Panc1 (cell line): ENCODE measurements around the gene LPIN1. TPM values are rescaled to one million over a fixed set of nuclear protein-coding genes. Genes with fewer than 3 reads are reported as not detected.

ENCODE experiments used
- ATAC-seq: fragments of 200-7000 bp; cut with Tn5 transposase; 2 replicates; pipeline ENCODE4 v1.9.1; 2020; ENCODE audit warnings: mild to moderate bottlenecking, moderate library complexity
- BruUV-seq: library from RNA; stranded (reverse); fragments of 400-500 nt; replicated peaks from 2 replicates; lab custom pipeline; 2021; lab: Mats Ljungman, UMichigan
- CTCF ChIA-PET: fragments of 300-600 bp; sonication (Branson Sonifier 250); formaldehyde crosslinking; loops from one replicate; lab custom pipeline; 2022; ENCODE audit warnings: antibody characterized with exemption; lab: Charles Lee
- POLR2A ChIA-PET: fragments of 300-600 bp; sonication (Branson Sonifier 250); formaldehyde crosslinking; loops from one replicate; lab custom pipeline; 2022; ENCODE audit warnings: antibody characterized with exemption; lab: Charles Lee
- DNase-seq: peaks from one replicate; pipeline ENCODE4 v3.0.0-alpha.2; 2010; ENCODE audit warnings: low read depth, low spot score
- H3K27ac ChIP-seq: 2 replicates; pipeline ENCODE4 v1.5.1; 2011; ENCODE audit warnings: mild to moderate bottlenecking, low read length, inconsistent platforms
- H3K27me3 ChIP-seq: fragments of 200-500 bp; sonication (Bioruptor generic); 2 replicates; pipeline ENCODE4 v1.6.0; 2014; ENCODE audit warnings: low read length, inconsistent platforms; ENCODE audit not compliant: control insufficient read depth, insufficient read depth
- H3K36me3 ChIP-seq: fragments of 200-500 bp; sonication (Bioruptor generic); 2 replicates; pipeline ENCODE4 v1.5.1; 2014; ENCODE audit warnings: inconsistent platforms, mild to moderate bottlenecking, low read length, moderate library complexity; ENCODE audit not compliant: control insufficient read depth, insufficient read depth
- H3K4me1 ChIP-seq: 2 replicates; pipeline ENCODE4 v1.5.1; 2011; ENCODE audit warnings: inconsistent platforms, mild to moderate bottlenecking, low read length, moderate library complexity; ENCODE audit not compliant: control insufficient read depth, insufficient read depth
- H3K4me3 ChIP-seq, 2 experiments: 2 replicates each; pipeline ENCODE4 v1.5.1; 2011 to 2012; ENCODE audit warnings: low read depth in 2 of 2, low read length in 2 of 2, mild to moderate bottlenecking in 2 of 2, inconsistent platforms in 1 of 2, moderate library complexity in 1 of 2
- H3K9me3 ChIP-seq: fragments of 200-500 bp; sonication (Bioruptor generic); 2 replicates; pipeline ENCODE4 v1.5.1; 2014; ENCODE audit warnings: low read depth, mild to moderate bottlenecking, inconsistent platforms, low read length, moderate library complexity; ENCODE audit not compliant: control insufficient read depth, insufficient read depth
- CTCF ChIP-seq: fragments of 450-650 bp; IDR thresholded peaks from 2 replicates; pipeline ENCODE4 v1.5.1; 2017; ENCODE audit warnings: mild to moderate bottlenecking
- POLR2AphosphoS5 ChIP-seq: IDR thresholded peaks from 2 replicates; pipeline ENCODE4 v1.6.1; 2012; ENCODE audit warnings: mild to moderate bottlenecking, low read depth, low read length, moderate library complexity
- REST ChIP-seq, 2 experiments: IDR thresholded peaks; 2 replicates each; pipeline ENCODE4 v1.6.1; 2011 to 2012; ENCODE audit warnings: low read depth in 2 of 2, control low read depth in 1 of 2, low read length in 1 of 2, mild to moderate bottlenecking in 1 of 2, moderate library complexity in 1 of 2; ENCODE audit not compliant: insufficient read depth in 1 of 2
- SIN3A ChIP-seq: IDR thresholded peaks from 2 replicates; pipeline ENCODE4 v1.6.1; 2012; ENCODE audit warnings: low read depth, mild to moderate bottlenecking, low read length, moderate library complexity, borderline replicate concordance; ENCODE audit not compliant: insufficient read depth
- TCF7L2 ChIP-seq: IDR thresholded peaks from 2 replicates; pipeline ENCODE4 v1.6.1; 2011; ENCODE audit warnings: mild to moderate bottlenecking, low read depth, low read length, inconsistent platforms
- in situ Hi-C: cut with HindIII; loops from 2 replicates; pipeline ENCODE4 v1.10.0; 2016; ENCODE audit warnings: low sequenced_read_pairs, low pct_unique_long_range_greater_than_20kb
- intact Hi-C: fragments of 100-400 bp; cut with micrococcal nuclease; formaldehyde crosslinking; loops from one replicate; pipeline ENCODE4 v1.10.0; 2022; ENCODE audit not compliant: unreplicated experiment
- total RNA-seq: library from RNA; stranded (reverse); gene quantifications from one replicate; pipeline ENCODE4 v1.2.1, GENCODE V29; 2021; ENCODE audit not compliant: unreplicated experiment

The LPIN1 gene
- total RNA-seq, 1 experiment from 2014 or later = 51.8 TPM

GRCh38 chr2:11770531-11771188, 24.2 kb downstream of the LPIN1 start:
- CTCF ChIA-PET = no interaction called here
- POLR2A ChIA-PET = no interaction called here
- in situ Hi-C loops (no loop called here), intact Hi-C loops (no loop called here)
- Histone ChIP-seq H3K36me3 (peaks cover 16% of the 10 kb centered on the region), H3K9me3 (no peaks in the 10 kb centered on the region), H3K4me3 (no peak overlapping the region), H3K27me3 (no peaks in the 10 kb centered on the region), H3K4me1 (no peaks in the 10 kb centered on the region), H3K27ac (no peak overlapping the region)
- no TSS peak for BruUV-seq
- DNase-seq = no peak
- TF ChIP-seq SIN3A (no peak), TCF7L2 (no peak), REST (IDR thresholded peaks at IDR 0.05; ENCODE audit: insufficient read depth in 1 of 2, low read depth in 2 of 2, low read length in 1 of 2) (no peak), CTCF (no peak), POLR2AphosphoS5 (no peak)
- no peak for ATAC-seq

GRCh38 chr2:11771971-11772615, 25.7 kb downstream of the LPIN1 start:
- Histone ChIP-seq H3K4me3 (no peak overlapping the region), H3K4me1 (no peaks in the 10 kb centered on the region), H3K27me3 (no peaks in the 10 kb centered on the region), H3K36me3 (peaks cover 18% of the 10 kb centered on the region), H3K9me3 (no peaks in the 10 kb centered on the region), H3K27ac (no peak overlapping the region)
- in situ Hi-C loops (no loop called here), intact Hi-C loops (no loop called here)
- CTCF ChIA-PET = no interaction called here
- DNase-seq (no peak), ATAC-seq (no peak)
- POLR2A ChIA-PET = no interaction called here
- no TSS peak for BruUV-seq
- TF ChIP-seq REST (IDR thresholded peaks at IDR 0.05; ENCODE audit: insufficient read depth in 1 of 2, low read depth in 2 of 2, low read length in 1 of 2) = no peak
- TF ChIP-seq CTCF = no peak
- TF ChIP-seq TCF7L2 = no peak
- no peak for TF ChIP-seq SIN3A
- TF ChIP-seq POLR2AphosphoS5 = no peak
